Gastroesophageal sphincter (tissue), 3 donors: ENCODE results near the gene AUTS2.

Experiments used
- EP300 ChIP-seq: sonication (generic); formaldehyde crosslinking; IDR thresholded peaks from one replicate; pipeline ENCODE4 v1.6.1; 2017; ENCODE audit warnings: antibody characterized with exemption, mild to moderate bottlenecking
- POLR2A ChIP-seq, 2 donors: fragments of 450-650 bp; IDR thresholded peaks; one replicate each; pipeline ENCODE4 v1.6.1; 2017; ENCODE audit warnings: antibody characterized with exemption in 2 of 2, mild to moderate bottlenecking in 2 of 2, moderate library complexity in 1 of 2
- POLR2AphosphoS5 ChIP-seq: sonication (generic); formaldehyde crosslinking; IDR thresholded peaks from one replicate; pipeline ENCODE4 v1.6.1; 2017; ENCODE audit warnings: antibody characterized with exemption
- TF ChIP-seq, protein P1 (sequence below), 4 experiments: fragments of 200-600 bp in 2 of 4; fragments of 450-650 bp in 2 of 4; sonication (generic) in 1 of 4; IDR thresholded peaks; one replicate each; pipeline ENCODE4 v1.5.1; 2017 to 2019; ENCODE audit warnings: antibody characterized with exemption in 4 of 4, mild to moderate bottlenecking in 2 of 4, moderate library complexity in 2 of 4

DNA sequence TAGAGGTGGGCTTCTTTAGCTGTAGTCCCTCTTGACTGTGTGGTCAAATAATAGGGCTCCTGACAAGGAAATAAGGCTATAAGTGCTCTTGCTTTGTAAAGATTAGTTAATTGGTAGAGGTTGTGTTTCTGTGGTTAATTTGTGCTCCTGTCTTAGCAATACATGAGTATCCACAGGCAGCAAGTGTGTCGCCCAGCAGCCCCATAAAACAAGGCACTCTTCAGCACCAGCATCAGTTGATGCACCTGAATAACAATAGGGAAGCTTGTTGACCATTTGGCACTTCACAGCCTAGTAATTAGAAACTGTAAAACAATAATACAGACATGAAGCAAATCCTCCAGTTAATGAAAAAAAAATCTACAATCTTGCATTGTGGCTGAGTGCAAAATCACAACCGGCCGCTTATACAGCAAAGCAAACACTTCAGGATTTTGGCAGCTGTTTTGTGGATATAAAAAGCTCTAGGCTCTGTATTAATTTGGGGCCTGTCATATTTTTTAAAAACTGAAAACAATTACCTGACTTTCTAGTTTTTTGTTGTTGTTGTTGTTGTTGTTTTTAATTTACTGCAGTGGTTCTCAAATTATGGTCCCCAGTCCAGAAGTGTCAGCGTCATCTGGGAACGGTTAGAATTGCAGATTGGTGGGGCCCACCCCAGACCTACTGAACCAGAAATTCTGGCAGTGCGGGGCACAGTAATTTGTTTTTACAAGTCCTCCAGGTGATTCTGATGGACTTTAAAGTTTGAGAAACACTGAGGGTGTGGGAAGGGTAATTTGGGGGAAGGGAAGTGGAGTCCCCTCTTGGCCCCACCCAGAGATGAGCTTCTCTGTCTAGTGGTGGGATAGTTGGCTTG is 56.8 kb downstream of the AUTS2 start:
- TF ChIP-seq, protein P1, sequence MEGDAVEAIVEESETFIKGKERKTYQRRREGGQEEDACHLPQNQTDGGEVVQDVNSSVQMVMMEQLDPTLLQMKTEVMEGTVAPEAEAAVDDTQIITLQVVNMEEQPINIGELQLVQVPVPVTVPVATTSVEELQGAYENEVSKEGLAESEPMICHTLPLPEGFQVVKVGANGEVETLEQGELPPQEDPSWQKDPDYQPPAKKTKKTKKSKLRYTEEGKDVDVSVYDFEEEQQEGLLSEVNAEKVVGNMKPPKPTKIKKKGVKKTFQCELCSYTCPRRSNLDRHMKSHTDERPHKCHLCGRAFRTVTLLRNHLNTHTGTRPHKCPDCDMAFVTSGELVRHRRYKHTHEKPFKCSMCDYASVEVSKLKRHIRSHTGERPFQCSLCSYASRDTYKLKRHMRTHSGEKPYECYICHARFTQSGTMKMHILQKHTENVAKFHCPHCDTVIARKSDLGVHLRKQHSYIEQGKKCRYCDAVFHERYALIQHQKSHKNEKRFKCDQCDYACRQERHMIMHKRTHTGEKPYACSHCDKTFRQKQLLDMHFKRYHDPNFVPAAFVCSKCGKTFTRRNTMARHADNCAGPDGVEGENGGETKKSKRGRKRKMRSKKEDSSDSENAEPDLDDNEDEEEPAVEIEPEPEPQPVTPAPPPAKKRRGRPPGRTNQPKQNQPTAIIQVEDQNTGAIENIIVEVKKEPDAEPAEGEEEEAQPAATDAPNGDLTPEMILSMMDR (IDR thresholded peaks at IDR 0.05): no peak
- TF ChIP-seq POLR2A (IDR thresholded peaks at IDR 0.05): no peak
- no peak for TF ChIP-seq POLR2AphosphoS5
- TF ChIP-seq EP300: no peak
